ENCODE data around the gene UBL4A.
A peak's percentile ranks its signal among the peaks of the same experiment; 100 is the strongest.

Gene UBL4A

GRCh38 chrX:154486396-154487207 is at the start of gene UBL4A:
UBL4A (minus strand) TSS chrX:154486615; CDS start chrX:154486584, 31 bp downstream.
- peak; percentile 7 to 47 (median 37) for DNase-seq

- no peak for DNase-seq
Observed at GRCh38 chrX:154535892-154536291, 49.5 kb upstream of the UBL4A start.

GRCh38 chrX:154534526-154535322 is 48.3 kb upstream of the UBL4A start:
- DNase-seq: peak; percentile 61 to 92 (median 87)

GRCh38 chrX:154532690-154533089 is 46.3 kb upstream of the UBL4A start:
- no peak for DNase-seq

GRCh38 chrX:154531626-154532025 is 45.2 kb upstream of the UBL4A start:
- no peak for DNase-seq

GRCh38 chrX:154530286-154530685 is 43.9 kb upstream of the UBL4A start:
- DNase-seq: no peak

GRCh38 chrX:154529206-154529612 is 42.8 kb upstream of the UBL4A start:
- no peak for DNase-seq

- peak; percentile 11 to 47 (median 31) for DNase-seq
Observed at GRCh38 chrX:154526901-154527675, 40.7 kb upstream of the UBL4A start.

GRCh38 chrX:154525606-154526490 is 39.4 kb upstream of the UBL4A start:
- peak in 1 of 6 experiments; percentile 5 for DNase-seq

GRCh38 chrX:154519389-154519788 is 33.0 kb upstream of the UBL4A start:
- no peak for DNase-seq

GRCh38 chrX:154517101-154517781 is 30.8 kb upstream of the UBL4A start:
- DNase-seq: no peak

- peak in 3 of 6 experiments; percentile 6 to 70 (median 20) for DNase-seq
Observed at GRCh38 chrX:154516656-154517100, 30.3 kb upstream of the UBL4A start.

GRCh38 chrX:154515966-154516655 is 29.7 kb upstream of the UBL4A start, which contains the start of gene FAM3A:
FAM3A (minus strand) TSS chrX:154516232; CDS start chrX:154515772, 460 bp downstream.
- DNase-seq: peak; percentile 79 to 91 (median 89)

- DNase-seq: peak in 2 of 6 experiments; percentile 6 to 27
Observed at GRCh38 chrX:154515090-154515965, 28.9 kb upstream of the UBL4A start.

GRCh38 chrX:154513716-154514115 is 27.3 kb upstream of the UBL4A start:
- DNase-seq: no peak

- DNase-seq: no peak
Observed at GRCh38 chrX:154512879-154513553, 26.6 kb upstream of the UBL4A start.

GRCh38 chrX:154511761-154512160 is 25.3 kb upstream of the UBL4A start:
- DNase-seq: no peak

GRCh38 chrX:154509455-154509854 is 23.0 kb upstream of the UBL4A start:
- DNase-seq: no peak

- no peak for DNase-seq
Observed at GRCh38 chrX:154508384-154508745, 21.9 kb upstream of the UBL4A start.

Measured in stimulated activated naive CD4-positive, alpha-beta T cell (primary cell).